ENCODE data around the gene SFRP4. TPM values are rescaled to one million over a fixed set of nuclear protein-coding genes. Genes with fewer than 3 reads are reported as not detected.

Gene SFRP4
- total RNA-seq, 1 experiment from 2014 or later: 1.4 TPM

Other genes with a start within 250 kb of the SFRP4 start
- gene GPR141, start 233.1 kb downstream of the SFRP4 start, total RNA-seq (2014; rRNA removed; shearing (Covaris generic)): not detected in 2 replicates
- not detected in 2 replicates for gene NME8, start 68.2 kb downstream of the SFRP4 start, total RNA-seq (2014; rRNA removed; shearing (Covaris generic))
- gene EPDR1, start 3.8 kb upstream of the SFRP4 start, total RNA-seq (2014; rRNA removed; shearing (Covaris generic)): 69.0 and 75.9 TPM in 2 replicates

All from Daoy (cell line).